Peyer's patch (tissue), 4 donors: ENCODE results near the gene PDZD4.

Experiments
- POLR2A ChIP-seq, 2 donors: fragments of 450-650 bp; IDR thresholded peaks; one replicate each; pipeline ENCODE4 v1.5.1; 2017; ENCODE audit warnings: antibody characterized with exemption in 2 of 2, mild to moderate bottlenecking in 2 of 2, moderate library complexity in 2 of 2
- TF ChIP-seq, protein P1 (sequence below), 6 experiments: fragments of 450-650 bp in 4 of 6; fragments of 200-600 bp in 2 of 6; sonication (generic) in 1 of 6; IDR thresholded peaks; one replicate each; pipeline ENCODE4 v1.5.1; 2017 to 2019; ENCODE audit warnings: antibody characterized with exemption in 6 of 6, mild to moderate bottlenecking in 3 of 6, moderate library complexity in 1 of 6

DNA sequence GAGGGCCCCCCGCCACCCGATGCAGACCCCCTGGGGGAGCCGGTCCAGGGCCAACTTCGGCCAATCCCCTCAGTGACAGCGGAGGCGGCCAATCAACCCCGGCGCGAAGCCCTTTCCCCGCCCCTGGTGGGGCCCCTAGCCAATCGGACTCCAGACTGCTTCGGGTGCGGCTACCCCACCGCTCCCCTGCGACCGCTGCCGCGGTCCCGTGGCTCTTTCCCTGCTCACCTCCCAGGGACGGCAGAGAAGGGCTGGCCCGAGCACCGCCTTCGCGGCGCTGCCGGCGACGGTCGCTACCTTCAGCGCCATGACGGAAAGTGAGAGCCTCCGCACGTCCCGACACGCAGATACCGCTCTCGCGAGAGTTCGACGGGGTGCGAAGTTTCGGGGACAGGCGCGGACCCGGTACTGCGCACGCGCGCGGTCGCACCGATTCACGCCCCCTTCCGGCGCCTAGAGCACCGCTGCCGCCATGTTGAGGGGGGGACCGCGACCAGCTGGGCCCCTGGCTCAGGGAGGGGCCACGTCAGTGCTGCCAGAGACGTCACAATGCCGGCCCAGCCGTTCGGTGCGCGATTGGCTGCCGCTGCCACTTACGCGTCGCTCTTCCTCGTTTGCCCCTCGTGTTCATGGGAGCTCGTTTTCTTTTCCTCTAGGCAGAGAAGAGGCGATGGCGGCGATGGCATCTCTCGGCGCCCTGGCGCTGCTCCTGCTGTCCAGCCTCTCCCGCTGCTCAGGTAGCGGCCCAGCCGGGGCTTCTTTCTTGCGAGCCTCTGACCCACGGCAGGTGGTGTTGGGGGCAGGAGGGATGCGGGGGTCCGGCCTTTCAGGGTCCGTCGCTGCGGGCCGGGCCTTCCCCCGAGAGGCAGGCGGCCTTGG, 36.1 kb downstream of the PDZD4 start, which contains the start of the genes IDH3G and SSR4:
- TF ChIP-seq, protein P1, sequence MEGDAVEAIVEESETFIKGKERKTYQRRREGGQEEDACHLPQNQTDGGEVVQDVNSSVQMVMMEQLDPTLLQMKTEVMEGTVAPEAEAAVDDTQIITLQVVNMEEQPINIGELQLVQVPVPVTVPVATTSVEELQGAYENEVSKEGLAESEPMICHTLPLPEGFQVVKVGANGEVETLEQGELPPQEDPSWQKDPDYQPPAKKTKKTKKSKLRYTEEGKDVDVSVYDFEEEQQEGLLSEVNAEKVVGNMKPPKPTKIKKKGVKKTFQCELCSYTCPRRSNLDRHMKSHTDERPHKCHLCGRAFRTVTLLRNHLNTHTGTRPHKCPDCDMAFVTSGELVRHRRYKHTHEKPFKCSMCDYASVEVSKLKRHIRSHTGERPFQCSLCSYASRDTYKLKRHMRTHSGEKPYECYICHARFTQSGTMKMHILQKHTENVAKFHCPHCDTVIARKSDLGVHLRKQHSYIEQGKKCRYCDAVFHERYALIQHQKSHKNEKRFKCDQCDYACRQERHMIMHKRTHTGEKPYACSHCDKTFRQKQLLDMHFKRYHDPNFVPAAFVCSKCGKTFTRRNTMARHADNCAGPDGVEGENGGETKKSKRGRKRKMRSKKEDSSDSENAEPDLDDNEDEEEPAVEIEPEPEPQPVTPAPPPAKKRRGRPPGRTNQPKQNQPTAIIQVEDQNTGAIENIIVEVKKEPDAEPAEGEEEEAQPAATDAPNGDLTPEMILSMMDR (IDR thresholded peaks at IDR 0.05) = peak in 3 of 6 experiments; percentile 11 to 44 (median 24)
- TF ChIP-seq POLR2A (IDR thresholded peaks at IDR 0.05) = peak; percentile 8 to 44
